ENCODE measurements around the gene TRIP4. TPM values are rescaled to one million over a fixed set of nuclear protein-coding genes. Genes with fewer than 3 reads are reported as not detected.

The TRIP4 gene
- total and polyA plus RNA-seq, 2 of the 8 experiments (the other 6 are each of a cell fraction or from before 2014, with no cell fraction given) = 6.2 to 18.9 TPM

GRCh38 chr15:64460206-64460723 lies 72.6 kb downstream of the TRIP4 start, which contains the start of gene ZNF609 (continued):
- TF ChIP-seq HDAC2 (IDR thresholded peaks at IDR 0.05; ENCODE audit: borderline replicate concordance in 1 of 2, low read depth in 2 of 2, low read length in 2 of 2) (0 out of 4 replicates have a peak, but pooled peaks of 1 of the 2 experiments have one; percentile 53), ATF3 (IDR thresholded peaks at IDR 0.05; ENCODE audit: insufficient read depth, low read depth, low read length) (no peak), TAF1 (IDR thresholded peaks at IDR 0.05; ENCODE audit: low read depth, low read length) (peak; percentile 93), FOSL1 (IDR thresholded peaks at IDR 0.05; ENCODE audit: insufficient read depth, low read depth, low read length) (0 out of 2 replicates have a peak, but pooled peaks have one; percentile 4), RXRA (IDR thresholded peaks at IDR 0.05; ENCODE audit: insufficient read depth, low read depth, low read length) (0 out of 2 replicates have a peak, but pooled peaks have one; percentile 74), E2F6 (IDR thresholded peaks at IDR 0.05) (no peak), SAP30 (IDR thresholded peaks at IDR 0.05; ENCODE audit: insufficient read depth, insufficient replicate concordance, low read length) (no peak), KDM4A (IDR thresholded peaks at IDR 0.05; ENCODE audit: low read depth, low read length, severe bottlenecking) (peak; percentile 57), SRF (IDR thresholded peaks at IDR 0.05; ENCODE audit: low read depth, low read length) (peak; percentile 47; the same call in 1 of the 2 replicates), SIX5 (IDR thresholded peaks at IDR 0.05; ENCODE audit: low read depth, low read length) (peak; percentile 17; the same call in 1 of the 2 replicates), GABPA (IDR thresholded peaks at IDR 0.05; ENCODE audit: borderline replicate concordance, insufficient read depth, low read length) (peak; percentile 80; the same call in 1 of the 2 replicates), RFX5 (IDR thresholded peaks at IDR 0.05; ENCODE audit: borderline replicate concordance, low read depth, low read length) (peak; percentile 83), CEBPB (IDR thresholded peaks at IDR 0.05; ENCODE audit: low read depth, low read length) (0 out of 2 replicates have a peak, but pooled peaks have one; percentile 35), BACH1 (IDR thresholded peaks at IDR 0.05; ENCODE audit: low read length) (no peak), POLR2AphosphoS5 (IDR thresholded peaks at IDR 0.05; ENCODE audit: low read depth, low read length) (peak; percentile 75), CHD1 (IDR thresholded peaks at IDR 0.05; ENCODE audit: low read depth, low read length) (no peak), TBP (IDR thresholded peaks at IDR 0.05; ENCODE audit: low read depth, low read length) (peak; percentile 80), CTCF (IDR thresholded peaks at IDR 0.05; ENCODE audit: control extremely low read depth in 1 of 3, insufficient read depth in 1 of 3, low read depth in 1 of 3, low read length in 3 of 3) (0 out of 4 replicates have a peak, but pooled peaks of 1 of the 3 experiments have one; percentile 6), NRF1 (IDR thresholded peaks at IDR 0.05; ENCODE audit: low read depth, low read length) (no peak)
